ENCODE results near the gene NAPEPLD. TPM values are rescaled to one million over a fixed set of nuclear protein-coding genes. Genes with fewer than 3 reads are reported as not detected.
A peak's percentile ranks its signal among the peaks of the same experiment; 100 is the strongest.
"Not testable (repeated sequence)": the region's sequence is repeated elsewhere in the genome, so short reads cannot be mapped to it uniquely, and the experiment has no call there.

Gene NAPEPLD
- polyA plus RNA-seq, 4 donors, result 8.9 to 62.0 (median 18.1) TPM

DNA sequence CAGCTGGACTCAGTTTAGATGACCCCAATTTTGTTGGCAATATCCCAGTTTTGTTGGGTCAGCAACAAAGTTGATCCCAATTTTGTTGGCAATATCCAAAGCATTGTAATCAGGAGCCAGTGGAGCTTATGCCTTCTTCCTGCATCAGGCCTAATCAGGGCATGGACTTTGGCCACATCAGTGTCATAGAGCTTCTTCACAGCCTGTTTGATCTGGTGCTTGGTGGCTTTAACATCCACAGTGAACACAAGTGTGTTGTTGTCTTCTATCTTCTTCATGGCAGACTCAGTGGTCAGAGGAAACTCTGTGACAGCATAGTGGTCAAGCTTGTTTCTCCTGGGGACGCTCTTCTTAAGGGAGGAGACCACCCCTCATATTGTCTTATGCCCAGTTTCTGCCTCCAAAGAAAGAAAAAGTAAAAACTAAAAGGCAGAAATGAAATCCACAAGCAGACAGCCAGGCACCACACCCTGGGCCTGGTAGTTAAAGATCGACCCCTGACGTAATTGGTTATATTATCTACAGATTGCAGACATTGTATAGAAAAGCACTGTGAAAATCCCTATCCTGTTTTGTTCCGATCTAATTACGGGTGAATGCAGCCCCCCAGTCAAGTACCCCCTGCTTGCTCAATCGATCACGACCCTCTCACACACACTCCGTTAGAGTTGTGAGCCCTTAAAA is 3.2 kb upstream of the NAPEPLD start:
- WGBS, 3 donors, result 33 to 68% (median 50%) methylated on average over 8 of the region's 8 CpGs
- H3K36me3 ChIP-seq (ENCODE audit: control insufficient read depth in 3 of 3, insufficient read depth in 2 of 3, low read depth in 1 of 3, low read length in 3 of 3); H3K27me3 ChIP-seq (ENCODE audit: control insufficient read depth in 3 of 3, insufficient read depth in 3 of 3, low read length in 3 of 3); FAIRE-seq; H3K4me3 ChIP-seq (ENCODE audit: low read depth in 1 of 3, low read length in 3 of 3); H3K9me3 ChIP-seq (ENCODE audit: control insufficient read depth in 2 of 2, insufficient read depth in 1 of 2, low read depth in 1 of 2, low read length in 1 of 2): not testable (repeated sequence)
- peak; percentile 81 to 86 for DNase-seq
- Histone ChIP-seq H3K4me1 (ENCODE audit: control insufficient read depth in 3 of 3, insufficient read depth in 2 of 3, low read depth in 1 of 3, low read length in 2 of 3) (peaks cover 0 to 24% (median 0%) of the 10 kb centered on the region in 3 donors), H3K27ac (ENCODE audit: low read depth in 1 of 3, low read length in 2 of 3) (peak overlapping the region; percentile 81 to 96 (median 95))

DNA sequence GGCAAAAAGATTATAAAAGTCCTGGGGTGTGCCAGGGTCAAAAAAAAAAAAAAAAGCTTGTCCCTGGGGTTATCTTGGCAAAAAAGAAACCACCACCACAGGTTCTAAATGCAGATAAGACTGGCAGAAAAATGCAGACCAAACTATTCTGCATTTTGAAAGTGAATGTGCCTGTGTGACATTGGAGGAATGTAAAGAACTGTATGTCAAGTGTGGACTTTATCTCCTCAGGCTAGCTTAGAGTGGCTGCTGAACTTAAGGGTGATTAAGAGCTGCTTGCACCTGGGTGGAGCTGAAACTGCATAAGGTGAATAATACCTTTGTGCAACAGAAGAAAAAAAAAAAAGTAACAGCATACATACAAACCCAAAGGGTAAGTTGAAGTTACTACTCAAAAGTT is 1.3 kb upstream of the NAPEPLD start:
- Histone ChIP-seq H3K4me3 (ENCODE audit: low read depth in 1 of 3, low read length in 3 of 3) (no peak overlapping the region), H3K27me3 (ENCODE audit: control insufficient read depth in 3 of 3, insufficient read depth in 3 of 3, low read length in 3 of 3) (no peaks in the 10 kb centered on the region), H3K36me3 (ENCODE audit: control insufficient read depth in 3 of 3, insufficient read depth in 2 of 3, low read depth in 1 of 3, low read length in 3 of 3) (no peaks in the 10 kb centered on the region), H3K9me3 (ENCODE audit: control insufficient read depth in 2 of 2, insufficient read depth in 1 of 2, low read depth in 1 of 2, low read length in 1 of 2) (no peaks in the 10 kb centered on the region), H3K4me1 (ENCODE audit: control insufficient read depth in 3 of 3, insufficient read depth in 2 of 3, low read depth in 1 of 3, low read length in 2 of 3) (peaks cover 0 to 24% (median 0%) of the 10 kb centered on the region in 3 donors), H3K27ac (ENCODE audit: low read depth in 1 of 3, low read length in 2 of 3) (peak overlapping the region; percentile 96 to 100 (median 97))
- DNase-seq (peak; percentile 89 to 97), FAIRE-seq (no peak)

GRCh38 chr7:103149808-103150180 is 895 bp upstream of the NAPEPLD start:
- no peak for DNase-seq
- H3K27ac ChIP-seq (ENCODE audit: low read depth in 1 of 3, low read length in 2 of 3), result peak overlapping the region; percentile 96 to 100 (median 97)
- no peak for FAIRE-seq
- WGBS, 3 donors, result 20 to 72% (median 41%) methylated on average over 11 of the region's 11 CpGs
- H3K9me3 ChIP-seq (ENCODE audit: control insufficient read depth in 2 of 2, insufficient read depth in 1 of 2, low read depth in 1 of 2, low read length in 1 of 2), result no peaks in the 10 kb centered on the region
- peaks cover 0 to 24% (median 0%) of the 10 kb centered on the region in 3 donors for H3K4me1 ChIP-seq (ENCODE audit: control insufficient read depth in 3 of 3, insufficient read depth in 2 of 3, low read depth in 1 of 3, low read length in 2 of 3)
- no peaks in the 10 kb centered on the region for H3K27me3 ChIP-seq (ENCODE audit: control insufficient read depth in 3 of 3, insufficient read depth in 3 of 3, low read length in 3 of 3)
- H3K4me3 ChIP-seq (ENCODE audit: low read depth in 1 of 3, low read length in 3 of 3), result peak overlapping the region in 2 of 3 donors; percentile 53 to 63
- H3K36me3 ChIP-seq (ENCODE audit: control insufficient read depth in 3 of 3, insufficient read depth in 2 of 3, low read depth in 1 of 3, low read length in 3 of 3), result no peaks in the 10 kb centered on the region

DNA sequence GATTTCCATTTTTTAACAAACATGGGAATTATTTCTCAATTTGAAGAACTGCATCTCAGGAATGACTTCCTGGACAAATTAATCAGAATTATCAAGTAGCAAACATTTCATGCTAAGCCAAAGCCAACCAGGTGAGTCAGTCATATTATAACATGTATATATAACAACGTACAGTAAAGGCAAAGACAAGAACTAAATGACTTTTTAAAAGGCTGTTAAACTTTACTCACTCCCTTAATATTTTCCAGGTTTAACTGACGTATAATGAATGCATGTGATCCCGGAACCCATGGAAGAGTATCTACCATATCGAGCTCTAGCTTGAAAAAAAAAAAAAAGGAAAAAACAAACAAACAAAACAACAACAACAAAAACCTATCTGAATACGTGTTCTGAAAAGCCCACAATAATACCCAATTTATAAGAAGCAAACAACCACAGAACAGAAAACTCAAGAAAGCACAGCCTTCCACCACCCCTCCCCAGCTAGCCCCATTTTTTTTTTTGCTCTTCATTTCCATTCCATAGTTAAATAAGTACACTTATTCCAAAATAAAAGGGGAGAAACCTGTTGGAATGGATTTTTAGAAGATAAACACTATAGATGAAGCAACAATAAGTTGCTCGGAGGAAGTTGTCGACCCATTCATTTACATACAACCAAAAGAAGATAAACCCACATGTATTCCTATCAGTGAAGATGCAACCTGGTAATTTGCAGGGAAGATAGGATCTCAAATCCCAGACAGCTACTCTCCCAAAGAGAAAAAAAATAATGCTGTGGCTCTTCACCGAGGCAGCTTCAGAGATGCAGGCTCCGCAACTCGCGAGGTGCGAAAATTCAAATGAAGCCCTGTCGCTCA is 537 bp downstream of the NAPEPLD start:
- Histone ChIP-seq H3K27ac (ENCODE audit: low read depth in 1 of 3, low read length in 2 of 3) (peak overlapping the region; percentile 96 to 100 (median 97)), H3K4me1 (ENCODE audit: control insufficient read depth in 3 of 3, insufficient read depth in 2 of 3, low read depth in 1 of 3, low read length in 2 of 3) (peaks cover 0 to 24% (median 0%) of the 10 kb centered on the region in 3 donors), H3K9me3 (ENCODE audit: control insufficient read depth in 2 of 2, insufficient read depth in 1 of 2, low read depth in 1 of 2, low read length in 1 of 2) (no peaks in the 10 kb centered on the region), H3K4me3 (ENCODE audit: low read depth in 1 of 3, low read length in 3 of 3) (peak overlapping the region; percentile 53 to 63 (median 58)), H3K36me3 (ENCODE audit: control insufficient read depth in 3 of 3, insufficient read depth in 2 of 3, low read depth in 1 of 3, low read length in 3 of 3) (no peaks in the 10 kb centered on the region), H3K27me3 (ENCODE audit: control insufficient read depth in 3 of 3, insufficient read depth in 3 of 3, low read length in 3 of 3) (no peaks in the 10 kb centered on the region)
- 1 to 3% (median 1%) methylated on average over 13 of the region's 13 CpGs for whole genome bisulfite sequencing, 3 donors
- peak; percentile 50 to 69 for DNase-seq
- FAIRE-seq, result no peak

- FAIRE-seq; H3K27ac ChIP-seq (ENCODE audit: low read depth in 1 of 3, low read length in 2 of 3); H3K36me3 ChIP-seq (ENCODE audit: control insufficient read depth in 3 of 3, insufficient read depth in 2 of 3, low read depth in 1 of 3, low read length in 3 of 3); H3K9me3 ChIP-seq (ENCODE audit: control insufficient read depth in 2 of 2, insufficient read depth in 1 of 2, low read depth in 1 of 2, low read length in 1 of 2); H3K4me3 ChIP-seq (ENCODE audit: low read depth in 1 of 3, low read length in 3 of 3); H3K4me1 ChIP-seq (ENCODE audit: control insufficient read depth in 3 of 3, insufficient read depth in 2 of 3, low read depth in 1 of 3, low read length in 2 of 3); DNase-seq; H3K27me3 ChIP-seq (ENCODE audit: control insufficient read depth in 3 of 3, insufficient read depth in 3 of 3, low read length in 3 of 3): not testable (repeated sequence)
- WGBS, 3 donors, result 96 to 100% (median 99%) methylated on average over 2 of the region's 2 CpGs
These were observed 4.1 kb downstream of the NAPEPLD start for GRCh38 chr7:103144754-103145153.

- FAIRE-seq (no peak), DNase-seq (peak; percentile 53 to 67)
- Histone ChIP-seq H3K36me3 (ENCODE audit: control insufficient read depth in 3 of 3, insufficient read depth in 2 of 3, low read depth in 1 of 3, low read length in 3 of 3) (peaks cover 0 to 7% (median 0%) of the 10 kb centered on the region in 3 donors), H3K27me3 (ENCODE audit: control insufficient read depth in 3 of 3, insufficient read depth in 3 of 3, low read length in 3 of 3) (no peaks in the 10 kb centered on the region), H3K4me3 (ENCODE audit: low read depth in 1 of 3, low read length in 3 of 3) (no peak overlapping the region), H3K4me1 (ENCODE audit: control insufficient read depth in 3 of 3, insufficient read depth in 2 of 3, low read depth in 1 of 3, low read length in 2 of 3) (no peaks in the 10 kb centered on the region), H3K9me3 (ENCODE audit: control insufficient read depth in 2 of 2, insufficient read depth in 1 of 2, low read depth in 1 of 2, low read length in 1 of 2) (peaks cover 0 to 6% of the 10 kb centered on the region in 2 donors), H3K27ac (ENCODE audit: low read depth in 1 of 3, low read length in 2 of 3) (peak overlapping the region in 1 of 3 donors; percentile 0)
- WGBS, 3 donors, result 31 to 68% (median 42%) methylated on average over 1 of the region's 1 CpG
These were observed 5.0 kb downstream of the NAPEPLD start for GRCh38 chr7:103143868-103144267.

DNA sequence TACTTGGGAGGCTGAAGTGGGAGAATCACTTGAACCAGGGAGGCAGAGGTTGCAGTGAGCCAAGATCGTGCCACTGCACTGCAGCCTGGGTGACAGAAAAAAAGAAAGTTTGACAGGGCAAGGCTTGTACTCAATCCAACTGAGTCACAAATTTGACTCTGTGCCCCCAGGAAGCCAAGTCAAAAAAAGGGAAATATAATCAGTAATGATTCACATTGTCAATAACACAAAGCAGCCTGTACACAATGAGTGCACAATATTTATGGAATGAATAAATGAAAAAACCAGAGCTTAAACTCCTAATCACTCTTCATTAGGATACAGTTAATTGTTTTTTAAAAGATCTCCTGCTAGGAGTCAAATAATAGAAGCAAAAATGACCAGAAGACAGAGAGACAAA is 6.4 kb downstream of the NAPEPLD start:
- no peaks in the 10 kb centered on the region for H3K27me3 ChIP-seq (ENCODE audit: control insufficient read depth in 3 of 3, insufficient read depth in 3 of 3, low read length in 3 of 3)
- 94 to 100% (median 94%) methylated on average over 1 of the region's 1 CpG for WGBS, 3 donors
- no peak overlapping the region for H3K4me3 ChIP-seq (ENCODE audit: low read depth in 1 of 3, low read length in 3 of 3)
- FAIRE-seq, result no peak
- H3K36me3 ChIP-seq (ENCODE audit: control insufficient read depth in 3 of 3, insufficient read depth in 2 of 3, low read depth in 1 of 3, low read length in 3 of 3), result peaks cover 0 to 10% (median 0%) of the 10 kb centered on the region in 3 donors
- H3K9me3 ChIP-seq (ENCODE audit: control insufficient read depth in 2 of 2, insufficient read depth in 1 of 2, low read depth in 1 of 2, low read length in 1 of 2), result peaks cover 0 to 6% of the 10 kb centered on the region in 2 donors
- H3K4me1 ChIP-seq (ENCODE audit: control insufficient read depth in 3 of 3, insufficient read depth in 2 of 3, low read depth in 1 of 3, low read length in 2 of 3), result no peaks in the 10 kb centered on the region
- no peak for DNase-seq
- no peak overlapping the region for H3K27ac ChIP-seq (ENCODE audit: low read depth in 1 of 3, low read length in 2 of 3)

- no peak for FAIRE-seq
- no peak overlapping the region for H3K27ac ChIP-seq (ENCODE audit: low read depth in 1 of 3, low read length in 2 of 3)
These were observed 7.0 kb downstream of the NAPEPLD start for GRCh38 chr7:103141753-103142404.

More at GRCh38 chr7:103141753-103142404, 7.0 kb downstream of the NAPEPLD start:
- Histone ChIP-seq H3K27me3 (ENCODE audit: control insufficient read depth in 3 of 3, insufficient read depth in 3 of 3, low read length in 3 of 3) (no peaks in the 10 kb centered on the region), H3K9me3 (ENCODE audit: control insufficient read depth in 2 of 2, insufficient read depth in 1 of 2, low read depth in 1 of 2, low read length in 1 of 2) (peaks cover 0 to 6% of the 10 kb centered on the region in 2 donors), H3K4me3 (ENCODE audit: low read depth in 1 of 3, low read length in 3 of 3) (no peak overlapping the region), H3K4me1 (ENCODE audit: control insufficient read depth in 3 of 3, insufficient read depth in 2 of 3, low read depth in 1 of 3, low read length in 2 of 3) (no peaks in the 10 kb centered on the region), H3K36me3 (ENCODE audit: control insufficient read depth in 3 of 3, insufficient read depth in 2 of 3, low read depth in 1 of 3, low read length in 3 of 3) (peaks cover 0 to 10% (median 0%) of the 10 kb centered on the region in 3 donors)
- WGBS, 3 donors, result 75 to 85% (median 77%) methylated on average over 8 of the region's 8 CpGs
- DNase-seq, result peak in 1 of 2 donors; percentile 16

Data from small intestine (tissue), 7 donors.